Fibroblast of skin of scalp (primary cell): Measurements from ENCODE around the gene BCAR3.
A peak's percentile ranks its signal among the peaks of the same experiment; 100 is the strongest.
"Not testable (repeated sequence)": the region's sequence is repeated elsewhere in the genome, so short reads cannot be mapped to it uniquely, and the experiment has no call there.

Experiments used
- DNase-seq: peaks from one replicate; pipeline ENCODE4 v3.0.0-alpha.2; 2013

BCAR3 gene

GRCh38 chr1:93687542-93687941, 5.9 kb upstream of the BCAR3 start:
- DNase-seq = no peak

GRCh38 chr1:93686504-93687250, 5.0 kb upstream of the BCAR3 start:
- DNase-seq = no peak

GRCh38 chr1:93685918-93686317, 4.3 kb upstream of the BCAR3 start:
- DNase-seq = no peak

DNA sequence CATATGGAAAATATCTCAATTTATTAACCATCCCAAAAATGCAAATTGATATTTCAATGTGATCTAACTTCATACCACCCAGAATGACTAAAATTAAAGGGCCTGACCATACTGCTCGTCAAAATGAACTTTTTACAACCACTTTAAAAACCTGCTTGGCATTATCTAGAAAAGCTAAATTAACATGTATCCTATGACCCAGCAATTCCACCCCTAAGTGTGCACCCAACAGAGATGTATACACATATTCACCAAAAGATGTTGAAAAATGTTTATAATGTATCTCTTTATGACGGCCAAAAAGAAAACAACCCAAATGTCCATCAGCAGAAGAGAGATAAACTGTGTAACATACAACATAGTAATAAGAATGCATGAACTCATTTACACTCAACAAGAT, 1.6 kb upstream of the BCAR3 start:
- DNase-seq = no peak

- no peak for DNase-seq
These were observed 364 bp upstream of the BCAR3 start for GRCh38 chr1:93681989-93682412.

GRCh38 chr1:93680420-93681100, 1.1 kb downstream of the BCAR3 start:
- DNase-seq = peak; percentile 90

DNA sequence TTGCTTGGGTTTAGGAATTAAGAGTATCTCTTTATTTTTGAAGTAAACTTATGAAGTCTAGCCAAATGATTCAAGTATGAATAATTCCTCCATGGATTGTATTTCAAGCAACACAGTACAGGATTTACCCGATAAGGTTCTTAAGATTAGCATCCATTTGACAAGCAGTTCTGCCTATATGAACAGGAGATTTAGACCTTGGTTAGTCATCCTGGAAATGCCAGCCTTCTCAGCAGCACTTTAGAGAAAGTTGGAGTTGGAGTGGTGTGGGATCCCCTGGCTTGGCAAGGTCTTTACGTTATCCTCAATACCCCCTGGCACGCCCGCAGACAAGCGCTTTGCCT, 1.6 kb downstream of the BCAR3 start:
- peak; percentile 45 for DNase-seq

- no peak for DNase-seq
These were observed 2.1 kb downstream of the BCAR3 start for GRCh38 chr1:93679546-93679945.

- no peak for DNase-seq
These were observed 2.6 kb downstream of the BCAR3 start for GRCh38 chr1:93678946-93679480.

DNA sequence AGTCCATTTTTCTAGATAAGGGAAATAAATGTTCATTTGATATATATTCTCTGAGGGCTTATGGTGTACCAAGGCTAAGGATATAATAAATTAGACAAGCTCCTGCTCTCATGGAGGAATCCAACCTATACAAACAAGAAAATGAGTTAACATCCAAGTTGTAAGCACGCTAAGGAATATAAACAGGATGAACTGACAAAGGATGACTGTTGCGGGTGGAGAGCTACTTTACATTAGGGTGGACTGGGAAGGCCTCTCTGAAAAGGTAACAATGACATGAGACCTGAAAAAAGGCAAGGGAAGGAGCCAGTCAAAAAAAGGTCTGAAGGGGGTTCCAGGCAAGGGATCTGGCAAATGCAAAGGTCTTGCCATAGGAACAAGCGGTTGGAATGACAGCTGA, 3.1 kb downstream of the BCAR3 start:
- no peak for DNase-seq

DNA sequence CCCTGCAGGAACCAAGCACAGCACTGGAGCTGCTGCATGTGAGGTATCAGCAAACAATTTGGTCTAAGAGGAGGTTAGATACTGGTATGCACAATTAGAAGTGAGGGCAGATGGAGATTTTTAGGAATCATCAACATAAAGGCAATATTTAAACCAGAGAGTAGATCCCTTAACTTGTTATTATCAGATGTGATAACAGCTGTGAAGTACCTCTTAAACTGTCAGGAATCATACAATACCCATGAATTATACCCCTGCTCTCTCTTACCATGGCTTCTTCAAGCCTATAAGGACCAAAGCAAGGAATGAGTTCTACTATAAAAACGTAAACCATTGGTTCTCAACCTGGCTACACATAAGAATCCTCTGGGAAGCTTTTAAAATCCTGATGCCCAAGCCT, 3.9 kb downstream of the BCAR3 start:
- DNase-seq = no peak

DNA sequence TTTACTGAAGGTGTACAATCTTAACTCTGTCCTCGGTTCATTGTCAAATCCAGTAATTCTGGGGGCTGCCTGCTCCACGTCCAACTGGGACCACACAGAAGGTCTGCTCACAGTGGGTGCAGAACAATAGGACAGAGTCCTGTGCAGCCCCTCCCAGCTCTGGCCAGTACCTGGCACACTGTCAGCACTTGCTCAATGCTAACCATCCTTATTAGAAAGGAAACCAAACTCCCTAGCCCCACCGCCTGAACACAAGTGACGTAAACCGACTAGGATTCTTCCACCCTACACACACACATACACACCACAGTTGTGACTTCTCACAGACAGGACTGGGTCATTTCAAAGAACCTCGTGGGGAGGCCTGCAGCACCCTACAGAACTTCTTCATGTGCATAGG, 5.2 kb downstream of the BCAR3 start:
- no peak for DNase-seq

DNA sequence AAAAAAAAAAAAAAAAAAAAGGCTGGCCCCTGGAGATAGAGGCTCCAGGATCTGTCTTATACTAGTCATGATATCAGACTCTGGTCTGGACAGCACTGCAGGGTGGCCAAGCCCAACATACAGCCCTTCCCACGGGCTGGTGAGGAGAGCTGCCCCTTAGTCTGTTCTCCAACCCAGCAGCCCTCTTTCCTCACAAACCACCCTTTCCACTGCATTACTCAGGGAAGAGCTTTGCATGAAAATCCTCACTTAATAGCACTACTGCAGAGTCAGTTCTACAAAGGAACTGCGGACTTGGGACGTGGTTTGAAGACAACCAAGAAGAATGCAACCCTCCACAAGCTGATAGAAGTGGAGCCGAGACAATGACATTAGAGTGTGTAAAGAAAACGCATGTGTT, 5.7 kb downstream of the BCAR3 start:
- DNase-seq = peak; percentile 55

- DNase-seq = no peak
These were observed 6.4 kb downstream of the BCAR3 start for GRCh38 chr1:93675271-93675670.

- not testable (repeated sequence) for DNase-seq
These were observed 7.6 kb downstream of the BCAR3 start for GRCh38 chr1:93674071-93674470.

DNA sequence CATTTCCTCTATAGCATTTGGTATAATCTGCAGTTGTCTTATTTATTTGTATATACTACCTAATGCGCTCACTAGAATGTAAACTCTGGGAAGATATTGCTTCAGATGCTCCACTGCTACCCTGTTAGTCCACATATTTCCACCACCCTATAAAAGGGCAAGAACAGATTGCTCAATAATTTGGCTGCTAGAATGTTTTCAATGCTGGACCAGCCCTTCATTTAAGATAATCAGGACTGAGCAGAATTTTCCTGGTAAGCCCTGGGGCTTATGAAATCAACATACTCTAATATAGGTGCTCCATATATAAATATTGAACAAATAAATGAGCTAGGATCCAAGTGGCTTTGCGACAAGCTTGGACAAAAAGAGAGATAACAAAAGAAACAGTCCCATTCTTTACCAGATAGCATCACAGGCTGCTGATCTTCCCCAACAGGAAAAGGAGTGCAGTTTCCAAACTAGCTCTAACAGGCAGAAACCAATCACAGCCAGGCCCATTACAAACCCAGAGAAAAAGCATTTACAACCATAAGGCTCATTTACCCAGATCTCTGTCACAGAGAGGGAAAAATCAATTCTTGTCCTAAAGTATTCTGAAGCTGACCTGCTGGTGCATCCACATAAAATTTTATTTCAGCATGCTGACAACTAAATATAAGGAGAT, 8.3 kb downstream of the BCAR3 start:
- no peak for DNase-seq

- no peak for DNase-seq
These were observed 9.0 kb downstream of the BCAR3 start for GRCh38 chr1:93672477-93673162.

GRCh38 chr1:93672069-93672468, 9.6 kb downstream of the BCAR3 start:
- peak; percentile 73 for DNase-seq

DNA sequence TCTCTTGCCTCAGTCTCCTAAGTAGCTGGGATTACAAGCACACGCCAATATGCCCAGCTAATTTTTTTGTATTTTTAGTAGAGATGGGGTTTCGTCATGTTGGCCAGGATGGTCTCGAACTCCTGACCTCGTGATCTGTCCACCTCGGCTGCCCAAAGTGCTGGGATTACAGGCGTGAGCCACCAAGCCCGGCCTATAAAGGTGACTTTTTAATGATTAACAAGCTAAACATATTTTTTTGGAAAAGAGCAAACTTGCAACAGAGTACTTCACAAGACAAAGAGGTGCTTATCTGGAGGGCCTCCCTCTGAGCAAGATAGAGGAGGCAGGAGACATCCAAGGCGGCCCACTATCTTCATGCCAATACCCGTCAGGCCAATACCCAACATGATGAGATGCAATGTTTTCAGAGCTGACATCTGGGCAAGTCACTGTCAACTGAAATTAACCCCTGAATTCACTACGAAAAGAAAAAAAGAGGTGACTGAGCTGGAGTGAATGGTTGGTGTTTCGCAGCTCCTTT, 10.5 kb downstream of the BCAR3 start:
- no peak for DNase-seq

GRCh38 chr1:93670141-93670540, 11.5 kb downstream of the BCAR3 start:
- DNase-seq = peak; percentile 78

DNA sequence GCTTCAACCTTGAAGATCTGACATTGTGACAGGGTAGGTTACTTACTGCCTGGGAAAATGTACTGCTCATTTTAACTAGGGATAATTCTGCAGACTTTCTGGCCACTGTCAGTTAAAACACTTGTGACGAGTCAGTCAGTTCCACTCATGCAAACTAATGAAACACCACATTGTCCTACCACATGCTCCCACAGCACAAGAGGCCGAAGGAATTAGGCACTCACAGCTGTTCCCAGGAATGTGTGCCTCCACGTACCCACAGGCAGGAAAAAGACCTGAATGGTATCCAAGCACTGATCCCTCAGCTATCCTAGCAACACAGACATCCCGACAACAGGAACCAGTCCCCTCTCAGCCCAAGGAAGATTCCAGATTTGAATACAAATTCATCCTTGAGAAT, 12.3 kb downstream of the BCAR3 start:
- DNase-seq = peak; percentile 47

DNA sequence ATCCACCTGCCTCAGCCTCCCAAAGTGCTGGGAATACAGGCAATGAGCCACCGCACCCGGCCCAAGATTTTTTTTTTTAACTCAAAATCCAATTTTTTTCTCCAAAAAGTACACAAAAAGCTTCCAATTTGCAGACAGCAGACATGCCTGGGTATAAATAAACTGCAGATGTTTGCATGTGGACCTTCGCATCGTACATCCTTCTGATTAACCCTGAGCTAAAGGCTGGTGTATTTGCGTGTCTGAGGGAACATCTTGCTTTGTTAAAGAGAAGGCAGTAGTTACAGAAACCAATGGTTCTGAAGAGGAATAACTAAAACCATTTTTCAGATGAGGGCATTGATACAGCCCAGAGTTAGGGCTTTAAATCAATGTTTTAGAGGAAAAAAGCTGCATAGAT, 12.7 kb downstream of the BCAR3 start:
- DNase-seq = no peak

DNA sequence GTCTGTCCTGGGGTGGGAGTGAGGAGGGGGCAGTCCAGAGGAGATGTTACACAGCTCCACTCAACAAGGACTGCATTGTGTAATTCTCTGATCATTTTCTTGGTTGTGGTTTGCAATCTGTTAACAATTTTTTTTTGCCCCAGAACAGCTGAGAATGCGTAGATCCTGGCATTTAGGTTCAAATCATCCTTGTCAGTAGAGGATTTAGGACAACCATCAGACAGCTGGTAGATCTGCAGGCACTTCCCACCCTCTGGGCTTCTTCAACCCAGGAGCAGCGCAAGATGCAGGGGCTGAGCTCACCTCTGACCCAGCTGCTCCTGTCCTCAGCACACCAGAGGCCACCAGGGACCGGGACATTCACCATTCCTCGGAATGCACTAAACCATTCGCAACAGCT, 13.5 kb downstream of the BCAR3 start:
- DNase-seq = peak; percentile 39
